Mucosa of descending colon (tissue), 3 donors: ENCODE data around the gene MGARP. TPM values are rescaled to one million over a fixed set of nuclear protein-coding genes. Genes with fewer than 3 reads are reported as not detected.
A peak's percentile ranks its signal among the peaks of the same experiment; 100 is the strongest.

ENCODE experiments used
- ATAC-seq: fragments of 200-7000 bp; cut with Tn5 transposase; one replicate; pipeline ENCODE4 v1.9.1; 2020; ENCODE audit warnings: mild to moderate bottlenecking, moderate library complexity
- DNase-seq, 3 donors: peaks; one replicate each; pipeline ENCODE4 v3.0.0-alpha.2; 2020
- H3K36me3 ChIP-seq: fragments of 200-600 bp; one replicate; pipeline ENCODE4 v1.8.0; 2021; ENCODE audit warnings: low read depth, mild to moderate bottlenecking
- H3K4me1 ChIP-seq: fragments of 200-600 bp; one replicate; pipeline ENCODE4 v1.8.0; 2021; ENCODE audit warnings: low read depth, mild to moderate bottlenecking
- H3K4me3 ChIP-seq: fragments of 200-600 bp; one replicate; pipeline ENCODE4 v1.8.0; 2021; ENCODE audit warnings: mild to moderate bottlenecking
- H3K9me3 ChIP-seq: fragments of 200-600 bp; one replicate; pipeline ENCODE4 v1.8.0; 2021; ENCODE audit warnings: mild to moderate bottlenecking
- intact Hi-C, 2 donors: fragments of 100-400 bp; cut with DNase I in 1 of 2; cut with micrococcal nuclease in 1 of 2; formaldehyde crosslinking; loops; one replicate each; pipeline versions ENCODE4 v1.11.0 to v1.11.1; 2022; cut with DNase I, micrococcal nuclease
- total RNA-seq, 3 donors: library from RNA; stranded (reverse); fragmentation: NEBNext Ultra II Directional in 2 of 3; extraction: Animal tissue kit (Norgen Biotek cat#: 25700) in 2 of 3; gene quantifications; one replicate each; pipeline versions ENCODE4 v1.2.1 to v1.2.4, GENCODE V29; 2021 to 2023
- TF ChIP-seq, protein P1 (sequence below): fragments of 200-600 bp; IDR thresholded peaks from one replicate; pipeline ENCODE4 v1.8.0; 2022; ENCODE audit warnings: antibody characterized with exemption, mild to moderate bottlenecking
- donor health status: DM: no; HTN: no; CAD: no; lungs with moderate emphysema.
- donor health status: DM: no; HTN: no; CAD: no.
- donor health status: DM: no; HTN: yes; CAD: no.

The MGARP gene
- total RNA-seq, 3 donors from 2014 or later: 0.29 to 0.73 TPM; not detected in 1

- Histone ChIP-seq H3K4me3 (no peak overlapping the region), H3K4me1 (no peaks in the 10 kb centered on the region), H3K9me3 (no peaks in the 10 kb centered on the region), H3K36me3 (no peaks in the 10 kb centered on the region)
- intact Hi-C loops: no loop called here
- ATAC-seq (no peak), DNase-seq (no peak)
- TF ChIP-seq, protein P1, sequence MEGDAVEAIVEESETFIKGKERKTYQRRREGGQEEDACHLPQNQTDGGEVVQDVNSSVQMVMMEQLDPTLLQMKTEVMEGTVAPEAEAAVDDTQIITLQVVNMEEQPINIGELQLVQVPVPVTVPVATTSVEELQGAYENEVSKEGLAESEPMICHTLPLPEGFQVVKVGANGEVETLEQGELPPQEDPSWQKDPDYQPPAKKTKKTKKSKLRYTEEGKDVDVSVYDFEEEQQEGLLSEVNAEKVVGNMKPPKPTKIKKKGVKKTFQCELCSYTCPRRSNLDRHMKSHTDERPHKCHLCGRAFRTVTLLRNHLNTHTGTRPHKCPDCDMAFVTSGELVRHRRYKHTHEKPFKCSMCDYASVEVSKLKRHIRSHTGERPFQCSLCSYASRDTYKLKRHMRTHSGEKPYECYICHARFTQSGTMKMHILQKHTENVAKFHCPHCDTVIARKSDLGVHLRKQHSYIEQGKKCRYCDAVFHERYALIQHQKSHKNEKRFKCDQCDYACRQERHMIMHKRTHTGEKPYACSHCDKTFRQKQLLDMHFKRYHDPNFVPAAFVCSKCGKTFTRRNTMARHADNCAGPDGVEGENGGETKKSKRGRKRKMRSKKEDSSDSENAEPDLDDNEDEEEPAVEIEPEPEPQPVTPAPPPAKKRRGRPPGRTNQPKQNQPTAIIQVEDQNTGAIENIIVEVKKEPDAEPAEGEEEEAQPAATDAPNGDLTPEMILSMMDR: no peak
Observed at GRCh38 chr4:139241086-139241783, 38.8 kb downstream of the MGARP start.

DNA sequence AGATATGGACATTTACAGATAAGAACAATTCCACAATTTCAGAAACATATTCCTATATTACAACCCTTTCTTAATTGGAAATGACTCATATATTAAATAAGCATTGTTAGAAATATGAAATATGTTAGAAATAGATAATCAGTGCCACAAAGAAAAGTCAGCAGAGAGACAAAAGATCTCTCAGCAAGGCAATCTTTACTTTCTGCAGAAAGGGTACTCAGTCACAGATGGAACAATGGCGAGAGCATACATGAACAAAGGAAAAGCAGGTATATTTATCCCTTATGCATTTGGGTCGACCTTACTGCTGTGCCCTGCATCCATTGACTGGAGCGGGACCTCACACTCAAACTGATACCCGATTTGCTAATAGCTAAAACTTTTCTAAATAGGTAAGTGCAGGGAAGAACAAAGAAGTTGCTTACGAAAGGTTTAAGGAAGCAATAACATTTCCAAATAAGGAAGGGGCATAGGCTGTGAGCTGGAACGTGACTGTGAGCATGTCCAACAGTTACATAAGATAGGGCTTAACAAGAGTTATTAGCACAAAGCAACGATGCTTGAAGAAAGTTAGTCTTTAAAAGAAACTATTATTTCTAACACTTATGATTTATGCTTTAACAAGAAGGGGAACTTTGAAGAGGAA lies 40.8 kb downstream of the MGARP start:
- TF ChIP-seq, protein P1: no peak
- no peaks in the 10 kb centered on the region for H3K4me1 ChIP-seq
- no peaks in the 10 kb centered on the region for H3K36me3 ChIP-seq
- intact Hi-C loops: no loop called here
- ATAC-seq: no peak
- no peak for DNase-seq
- H3K4me3 ChIP-seq: no peak overlapping the region
- H3K9me3 ChIP-seq: no peaks in the 10 kb centered on the region

DNA sequence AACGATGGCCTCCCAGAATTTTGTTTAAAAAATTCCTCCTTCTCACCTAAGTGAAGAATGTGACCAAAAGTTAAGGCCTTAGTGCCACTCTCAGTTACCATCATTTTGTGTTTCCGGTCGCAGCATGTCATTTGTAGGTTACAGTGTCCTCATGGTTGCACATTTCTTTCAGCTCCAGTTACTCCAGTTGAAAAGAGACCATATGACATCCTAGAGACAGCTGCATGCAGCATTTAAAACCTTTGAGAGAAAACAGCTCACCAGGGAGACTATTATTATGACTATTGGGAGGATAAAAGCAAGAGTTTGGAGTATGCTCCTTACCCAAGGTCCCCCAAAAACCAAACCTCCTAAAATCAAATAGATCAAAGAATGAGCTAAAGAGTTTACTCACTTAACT lies 45.8 kb downstream of the MGARP start:
- H3K36me3 ChIP-seq: no peaks in the 10 kb centered on the region
- intact Hi-C loops: no loop called here

DNA sequence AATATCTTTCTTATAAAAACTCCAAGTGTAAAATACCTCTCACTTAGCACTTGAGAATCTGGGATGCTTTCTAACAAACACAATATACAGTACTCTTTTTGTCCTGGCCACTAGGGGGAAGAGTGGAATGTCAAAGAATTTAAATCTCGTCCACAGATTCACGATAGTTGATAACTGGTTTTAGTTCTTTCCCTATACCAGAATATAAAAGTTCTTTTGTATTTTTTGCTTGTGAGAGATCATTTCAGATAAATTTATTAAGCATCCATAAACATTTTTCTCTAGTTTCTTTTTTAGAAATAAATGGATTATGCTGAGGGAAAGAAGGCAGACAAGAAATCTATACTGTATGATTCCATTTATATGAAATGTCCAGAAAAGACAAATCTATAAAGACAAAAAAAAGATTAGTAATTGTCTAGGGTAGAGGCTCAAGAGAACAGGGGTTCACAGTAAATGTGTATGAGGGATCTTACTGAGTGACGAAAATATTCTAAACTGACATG lies 50.4 kb downstream of the MGARP start:
- TF ChIP-seq, protein P1: peak; percentile 34
- no peaks in the 10 kb centered on the region for H3K36me3 ChIP-seq
- intact Hi-C loops: no loop called here
- H3K4me1 ChIP-seq: no peaks in the 10 kb centered on the region
- peak in 1 of 3 donors; percentile 57 for DNase-seq
- peak; percentile 70 for ATAC-seq
- H3K9me3 ChIP-seq: no peaks in the 10 kb centered on the region
- no peak overlapping the region for H3K4me3 ChIP-seq

More for the DNA sequence above, 45.8 kb downstream of the MGARP start:
- no peaks in the 10 kb centered on the region for H3K9me3 ChIP-seq
- ATAC-seq: no peak
- TF ChIP-seq, protein P1: no peak
- H3K4me1 ChIP-seq: no peaks in the 10 kb centered on the region
- no peak overlapping the region for H3K4me3 ChIP-seq
- DNase-seq: no peak

- no peaks in the 10 kb centered on the region for H3K4me1 ChIP-seq
- DNase-seq (peak in 1 of 3 donors; percentile 7), ATAC-seq (no peak)
- intact Hi-C loops: no loop called here
- no peak overlapping the region for H3K4me3 ChIP-seq
- H3K36me3 ChIP-seq: no peaks in the 10 kb centered on the region
- TF ChIP-seq, protein P1: no peak
- H3K9me3 ChIP-seq: no peaks in the 10 kb centered on the region
Observed at GRCh38 chr4:139227729-139228404, 52.2 kb downstream of the MGARP start.
